GM13976 (cell line): ENCODE results near the gene CXorf58.

Source experiments
- DNase-seq: peaks from one replicate; pipeline ENCODE4 v3.0.0; 2012; ENCODE audit warnings: low spot score
- CTCF ChIP-seq: IDR thresholded peaks from 2 replicates; pipeline ENCODE4 v1.5.1; 2012; ENCODE audit warnings: borderline replicate concordance, mild to moderate bottlenecking; ENCODE audit not compliant: insufficient read depth; ENCODE audit errors: extremely low read depth, missing control alignments, control extremely low read depth
- in situ Hi-C: fragments of 300-500 bp; cut with MboI; formaldehyde crosslinking; loops from one replicate; pipeline ENCODE4 v1.12.0; 2022; ENCODE audit warnings: low sequenced_read_pairs, mixed read lengths, inconsistent platforms; ENCODE audit not compliant: unreplicated experiment

The CXorf58 gene

GRCh38 chrX:23936180-23936579 is 28.4 kb downstream of the CXorf58 start:
- TF ChIP-seq CTCF = no peak
- in situ Hi-C loops = no loop called here
- no peak for DNase-seq

- TF ChIP-seq CTCF = no peak
- in situ Hi-C loops = no loop called here
- no peak for DNase-seq
Measured at GRCh38 chrX:23937100-23937499, 29.3 kb downstream of the CXorf58 start.

DNA sequence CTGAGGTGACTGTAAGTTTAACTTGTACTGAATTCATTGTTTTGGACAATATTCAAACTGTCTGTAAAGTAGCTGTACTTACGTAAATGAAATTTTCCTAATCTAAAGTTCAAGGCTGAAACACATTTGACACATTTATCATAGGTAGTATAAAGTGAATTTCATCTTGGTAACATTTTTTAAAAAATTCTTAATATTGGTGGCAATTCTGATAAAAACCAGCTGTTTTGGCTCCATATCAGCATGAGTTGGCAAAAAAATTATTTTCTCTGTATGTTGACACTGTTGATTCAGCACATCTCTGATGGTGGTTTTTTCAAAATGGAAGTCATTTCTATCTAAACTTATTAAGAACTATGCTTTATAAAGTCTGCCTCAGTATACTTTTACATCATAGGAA is 30.9 kb downstream of the CXorf58 start:
- TF ChIP-seq CTCF = no peak
- in situ Hi-C loops = no loop called here
- no peak for DNase-seq

GRCh38 chrX:23939203-23939602 is 31.4 kb downstream of the CXorf58 start:
- DNase-seq = no peak
- in situ Hi-C loops = no loop called here
- no peak for TF ChIP-seq CTCF

GRCh38 chrX:23944234-23944633 is 36.4 kb downstream of the CXorf58 start:
- in situ Hi-C loops = no loop called here
- DNase-seq = no peak
- TF ChIP-seq CTCF = no peak

DNA sequence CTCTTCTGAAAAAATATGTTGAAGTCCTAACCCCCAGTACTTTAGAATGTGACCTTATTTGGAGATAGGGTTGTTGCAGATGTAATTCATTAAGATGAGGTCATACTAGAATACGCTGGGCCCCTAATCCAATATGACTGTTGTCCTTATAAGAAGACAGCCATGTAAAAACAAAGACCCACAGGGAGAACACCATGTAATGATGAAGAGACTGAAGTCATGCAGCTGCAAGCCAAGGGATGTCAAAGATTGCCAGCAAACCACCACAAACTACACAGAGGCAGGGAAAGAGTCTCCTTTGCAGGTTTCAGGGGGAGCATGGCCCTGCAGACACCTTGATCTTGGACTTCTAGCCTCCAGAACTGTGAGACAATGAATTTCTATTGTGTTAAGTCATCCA is 37.4 kb downstream of the CXorf58 start:
- in situ Hi-C loops = no loop called here
- DNase-seq = no peak
- TF ChIP-seq CTCF = no peak

GRCh38 chrX:23952391-23952790 is 44.6 kb downstream of the CXorf58 start:
- no peak for TF ChIP-seq CTCF
- no peak for DNase-seq
- in situ Hi-C loops = no loop called here
